ENCODE data around the gene PERCC1. TPM values are rescaled to one million over a fixed set of nuclear protein-coding genes. Genes with fewer than 3 reads are reported as not detected.

PERCC1 gene
- total RNA-seq, 1 donor: not detected

- H3K79me2 ChIP-seq (ENCODE audit: insufficient read depth, low read length): no peaks in the 10 kb centered on the region
- H3K4me1 ChIP-seq (ENCODE audit: insufficient read depth, low read length): no peaks in the 10 kb centered on the region
- TF ChIP-seq CTCF (IDR thresholded peaks at IDR 0.05; ENCODE audit: extremely low read depth, low read depth, low read length): no peak
- no peak overlapping the region for H2AFZ ChIP-seq (ENCODE audit: low read length)
- no peak overlapping the region for H3K4me2 ChIP-seq (ENCODE audit: insufficient read depth, low read length)
- H3K36me3 ChIP-seq (ENCODE audit: insufficient read depth, low read length): peaks cover 8% of the 10 kb centered on the region
- no peak for DNase-seq (ENCODE audit: insufficient read length, low spot score, missing footprints)
- no peaks in the 10 kb centered on the region for H3K9me3 ChIP-seq (ENCODE audit: low read depth, low read length)
- no peak overlapping the region for H3K4me3 ChIP-seq (ENCODE audit: insufficient read depth, low read length)
- no peaks in the 10 kb centered on the region for H4K20me1 ChIP-seq (ENCODE audit: insufficient read depth, low read length)
- H3K27me3 ChIP-seq (ENCODE audit: insufficient read depth, low read length): no peaks in the 10 kb centered on the region
- H3K27ac ChIP-seq (ENCODE audit: low read depth, low read length): no peak overlapping the region
These were observed 18.4 kb downstream of the PERCC1 start for GRCh38 chr16:1449201-1449788.

GRCh38 chr16:1450218-1450617 is 19.3 kb downstream of the PERCC1 start:
- H3K9me3 ChIP-seq (ENCODE audit: low read depth, low read length): no peaks in the 10 kb centered on the region
- H3K36me3 ChIP-seq (ENCODE audit: insufficient read depth, low read length): peaks cover 14% of the 10 kb centered on the region
- H4K20me1 ChIP-seq (ENCODE audit: insufficient read depth, low read length): no peaks in the 10 kb centered on the region
- no peaks in the 10 kb centered on the region for H3K27me3 ChIP-seq (ENCODE audit: insufficient read depth, low read length)
- H3K4me1 ChIP-seq (ENCODE audit: insufficient read depth, low read length): no peaks in the 10 kb centered on the region
- no peak overlapping the region for H3K4me2 ChIP-seq (ENCODE audit: insufficient read depth, low read length)
- no peak overlapping the region for H2AFZ ChIP-seq (ENCODE audit: low read length)
- DNase-seq (ENCODE audit: insufficient read length, low spot score, missing footprints): no peak
- H3K27ac ChIP-seq (ENCODE audit: low read depth, low read length): no peak overlapping the region
- no peak overlapping the region for H3K4me3 ChIP-seq (ENCODE audit: insufficient read depth, low read length)
- no peaks in the 10 kb centered on the region for H3K79me2 ChIP-seq (ENCODE audit: insufficient read depth, low read length)
- no peak for TF ChIP-seq CTCF (IDR thresholded peaks at IDR 0.05; ENCODE audit: extremely low read depth, low read depth, low read length)

GRCh38 chr16:1450841-1451240 is 20.0 kb downstream of the PERCC1 start:
- TF ChIP-seq CTCF (IDR thresholded peaks at IDR 0.05; ENCODE audit: extremely low read depth, low read depth, low read length): no peak
- Histone ChIP-seq H3K4me1 (ENCODE audit: insufficient read depth, low read length) (no peaks in the 10 kb centered on the region), H2AFZ (ENCODE audit: low read length) (no peak overlapping the region), H4K20me1 (ENCODE audit: insufficient read depth, low read length) (no peaks in the 10 kb centered on the region), H3K4me3 (ENCODE audit: insufficient read depth, low read length) (no peak overlapping the region), H3K9me3 (ENCODE audit: low read depth, low read length) (no peaks in the 10 kb centered on the region), H3K27me3 (ENCODE audit: insufficient read depth, low read length) (no peaks in the 10 kb centered on the region), H3K79me2 (ENCODE audit: insufficient read depth, low read length) (no peaks in the 10 kb centered on the region), H3K27ac (ENCODE audit: low read depth, low read length) (no peak overlapping the region), H3K4me2 (ENCODE audit: insufficient read depth, low read length) (no peak overlapping the region), H3K36me3 (ENCODE audit: insufficient read depth, low read length) (peaks cover 14% of the 10 kb centered on the region)
- DNase-seq (ENCODE audit: insufficient read length, low spot score, missing footprints): no peak

- Histone ChIP-seq H2AFZ (ENCODE audit: low read length) (no peak overlapping the region), H3K36me3 (ENCODE audit: insufficient read depth, low read length) (peaks cover 14% of the 10 kb centered on the region), H3K9me3 (ENCODE audit: low read depth, low read length) (no peaks in the 10 kb centered on the region), H3K27me3 (ENCODE audit: insufficient read depth, low read length) (no peaks in the 10 kb centered on the region), H3K4me2 (ENCODE audit: insufficient read depth, low read length) (no peak overlapping the region), H3K4me1 (ENCODE audit: insufficient read depth, low read length) (no peaks in the 10 kb centered on the region), H3K4me3 (ENCODE audit: insufficient read depth, low read length) (no peak overlapping the region), H4K20me1 (ENCODE audit: insufficient read depth, low read length) (no peaks in the 10 kb centered on the region), H3K27ac (ENCODE audit: low read depth, low read length) (no peak overlapping the region), H3K79me2 (ENCODE audit: insufficient read depth, low read length) (no peaks in the 10 kb centered on the region)
- no peak for TF ChIP-seq CTCF (IDR thresholded peaks at IDR 0.05; ENCODE audit: extremely low read depth, low read depth, low read length)
- no peak for DNase-seq (ENCODE audit: insufficient read length, low spot score, missing footprints)
These were observed 21.0 kb downstream of the PERCC1 start for GRCh38 chr16:1451702-1452392.

All from osteoblast (primary cell).